Lower lobe of right lung (tissue), 2 donors: Measurements from ENCODE around the gene NACC2. TPM values are rescaled to one million over a fixed set of nuclear protein-coding genes. Genes with fewer than 3 reads are reported as not detected.

Experiments
- ATAC-seq, 2 donors: fragments of 200-7000 bp; cut with Tn5 transposase; one replicate each; pipeline ENCODE4 v1.9.1; 2020 to 2022; ENCODE audit warnings: mild to moderate bottlenecking in 2 of 2, moderate library complexity in 2 of 2
- DNase-seq: peaks from one replicate; pipeline ENCODE4 v3.0.0-alpha.2; 2020
- H3K27ac ChIP-seq: fragments of 200-600 bp; one replicate; pipeline ENCODE4 v1.8.0; 2022
- H3K27me3 ChIP-seq: fragments of 200-600 bp; one replicate; pipeline ENCODE4 v1.8.0; 2022; ENCODE audit warnings: low read depth
- H3K36me3 ChIP-seq: fragments of 200-600 bp; one replicate; pipeline ENCODE4 v1.8.0; 2022; ENCODE audit warnings: mild to moderate bottlenecking
- H3K4me1 ChIP-seq: fragments of 200-600 bp; one replicate; pipeline ENCODE4 v1.8.0; 2022
- H3K4me3 ChIP-seq: fragments of 200-600 bp; one replicate; pipeline ENCODE4 v1.8.0; 2022; ENCODE audit warnings: mild to moderate bottlenecking
- H3K9me3 ChIP-seq: fragments of 200-600 bp; one replicate; pipeline ENCODE4 v1.8.0; 2022
- CTCF ChIP-seq: fragments of 200-600 bp; IDR thresholded peaks from one replicate; pipeline ENCODE4 v1.8.0; 2022; ENCODE audit warnings: antibody characterized with exemption, mild to moderate bottlenecking
- intact Hi-C: fragments of 100-400 bp; cut with DNase I; formaldehyde crosslinking; loops from one replicate; pipeline ENCODE4 v1.11.0; 2022
- total RNA-seq: library from RNA; stranded (reverse); fragmentation: NEBNext Ultra II Directional; extraction: Animal tissue kit (Norgen Biotek cat#: 25700); gene quantifications from one replicate; pipeline ENCODE4 v1.2.1, GENCODE V29; 2021
- donor health status: DM: no; HTN: yes; CAD: no; lungs with severe emphysema.

The NACC2 gene
- total RNA-seq, 1 donor from 2014 or later: 27.0 TPM

GRCh38 chr9:135958485-135958884, 136.6 kb downstream of the NACC2 start:
- no peak for TF ChIP-seq CTCF
- H3K4me3 ChIP-seq: no peak overlapping the region
- no peak for ATAC-seq
- no peaks in the 10 kb centered on the region for H3K9me3 ChIP-seq
- no peak overlapping the region for H3K27ac ChIP-seq
- DNase-seq: no peak
- H3K27me3 ChIP-seq: no peaks in the 10 kb centered on the region
- peaks cover 18% of the 10 kb centered on the region for H3K36me3 ChIP-seq
- intact Hi-C loops: no loop called here
- peaks cover 21% of the 10 kb centered on the region for H3K4me1 ChIP-seq

- Histone ChIP-seq H3K4me1 (peaks cover 21% of the 10 kb centered on the region), H3K4me3 (no peak overlapping the region), H3K27me3 (no peaks in the 10 kb centered on the region), H3K36me3 (peaks cover 28% of the 10 kb centered on the region), H3K9me3 (no peaks in the 10 kb centered on the region), H3K27ac (no peak overlapping the region)
- DNase-seq: no peak
- intact Hi-C loops: no loop called here
- no peak for TF ChIP-seq CTCF
- ATAC-seq: no peak
These were observed 137.7 kb downstream of the NACC2 start for GRCh38 chr9:135957431-135957830.

- intact Hi-C loops: no loop called here
- Histone ChIP-seq H3K4me3 (no peak overlapping the region), H3K36me3 (peaks cover 35% of the 10 kb centered on the region), H3K4me1 (peaks cover 20% of the 10 kb centered on the region), H3K27me3 (no peaks in the 10 kb centered on the region), H3K27ac (no peak overlapping the region), H3K9me3 (no peaks in the 10 kb centered on the region)
- DNase-seq (no peak), ATAC-seq (no peak)
- no peak for TF ChIP-seq CTCF
These were observed 138.3 kb downstream of the NACC2 start for GRCh38 chr9:135956802-135957174.

Other genes with a start within 250 kb of the NACC2 start
- 34.4 TPM for gene CAMSAP1, start 187.7 kb downstream of the NACC2 start, total RNA-seq
- gene UBAC1, start 133.9 kb downstream of the NACC2 start, total RNA-seq: 40.3 TPM
- 31.2 TPM for gene TMEM250, start 23.6 kb upstream of the NACC2 start, total RNA-seq
- not detected for gene LHX3, start 109.8 kb upstream of the NACC2 start, total RNA-seq
- gene QSOX2, start 150.5 kb upstream of the NACC2 start, total RNA-seq: 10.5 TPM
- gene CCDC187, start 208.8 kb upstream of the NACC2 start, total RNA-seq: 6.6 TPM
- 19.2 TPM for gene GPSM1, start 232.2 kb upstream of the NACC2 start, total RNA-seq